GM21717 (cell line): ENCODE results near the gene SH2D3C.
"Not testable (repeated sequence)": the region's sequence is repeated elsewhere in the genome, so short reads cannot be mapped to it uniquely, and the experiment has no call there.

Experiments
- ATAC-seq: cut with Tn5 transposase; IDR thresholded peaks from one replicate; pipeline ENCODE4 v1.9.1; 2021; ENCODE audit warnings: mild to moderate bottlenecking, moderate library complexity; ENCODE audit not compliant: unreplicated experiment

SH2D3C gene

DNA sequence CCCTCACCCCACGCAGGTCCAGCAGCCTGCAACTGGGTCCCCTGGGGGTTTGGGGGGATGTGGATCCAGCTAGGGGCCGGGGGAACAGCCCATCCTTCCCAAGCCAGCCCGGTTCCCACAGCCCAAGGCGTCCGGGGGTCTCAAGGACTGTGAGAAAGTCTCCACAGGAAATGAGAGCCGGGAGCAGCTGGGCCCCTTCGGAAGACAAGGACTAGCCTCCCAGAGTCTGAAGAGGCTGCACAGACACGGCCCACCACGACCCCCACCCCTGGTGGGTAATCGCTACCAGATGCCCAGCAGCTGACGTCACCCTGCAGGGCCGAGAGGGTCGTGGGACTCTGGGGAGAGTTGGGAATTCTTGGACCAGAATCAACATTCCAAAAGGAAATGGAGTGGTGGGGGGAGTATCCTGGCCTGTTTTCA, 10.5 kb downstream of the SH2D3C start:
- ATAC-seq = no peak

DNA sequence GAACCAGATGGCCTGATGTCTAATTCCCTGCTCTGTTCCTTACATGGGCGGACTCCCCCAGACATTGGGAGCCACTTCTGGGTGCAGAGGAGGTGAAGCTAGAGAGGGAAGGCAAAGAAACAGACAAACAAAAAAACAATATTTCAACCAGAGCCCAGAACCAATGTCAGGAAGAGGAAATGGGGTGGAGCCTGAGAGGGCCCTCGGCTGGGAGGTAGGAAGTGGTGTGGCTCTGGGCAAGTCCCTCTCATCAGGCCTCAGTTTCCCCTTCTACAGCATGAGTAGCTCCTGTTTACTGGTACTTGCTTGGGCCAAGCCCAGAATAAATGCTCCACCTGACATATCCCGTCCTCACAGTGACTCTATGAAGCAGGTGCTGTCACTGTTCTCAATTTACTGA, 11.1 kb downstream of the SH2D3C start:
- no peak for ATAC-seq

DNA sequence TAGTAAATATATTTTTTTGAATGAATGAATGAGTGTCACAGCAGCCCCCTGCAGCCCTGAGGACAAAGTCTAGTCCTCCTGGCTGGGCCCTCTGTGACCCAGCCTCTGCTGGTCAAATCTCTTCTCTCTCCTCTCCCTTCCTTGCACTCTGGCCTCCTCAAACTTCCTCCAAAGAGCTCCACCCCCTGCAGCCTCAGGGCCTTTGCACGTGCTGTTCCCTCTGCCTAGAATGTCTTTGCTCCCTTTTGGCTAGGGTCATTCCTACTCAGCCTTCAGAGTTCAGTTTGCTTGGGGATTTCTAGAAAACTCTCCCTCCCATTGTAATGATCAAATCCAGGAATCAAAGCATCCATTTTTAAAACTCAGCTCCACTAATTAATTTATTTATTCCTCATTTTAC, 13.0 kb downstream of the SH2D3C start:
- no peak for ATAC-seq

DNA sequence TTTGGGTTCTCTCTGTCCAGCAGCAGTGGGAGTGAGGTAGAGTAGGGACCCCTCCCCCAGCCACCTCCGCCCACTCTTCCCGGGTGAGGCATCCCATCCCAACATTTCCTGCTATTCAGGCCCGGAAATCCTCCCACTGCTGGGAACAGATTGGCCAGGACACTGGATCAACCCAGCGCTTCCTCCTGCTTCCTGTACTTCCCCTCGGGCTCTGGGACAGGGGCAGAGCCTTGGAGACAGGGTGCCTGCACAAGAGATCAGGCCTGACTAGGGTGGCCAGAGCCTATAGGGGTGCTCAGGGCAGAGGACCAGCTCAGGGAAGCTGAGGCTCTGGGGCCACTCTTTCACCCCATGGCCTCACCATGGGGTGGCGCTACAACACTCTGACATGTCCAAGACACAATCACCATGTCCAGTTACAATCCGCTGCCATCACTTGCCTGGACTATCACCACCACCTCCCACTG, 14.5 kb downstream of the SH2D3C start:
- ATAC-seq = no peak

DNA sequence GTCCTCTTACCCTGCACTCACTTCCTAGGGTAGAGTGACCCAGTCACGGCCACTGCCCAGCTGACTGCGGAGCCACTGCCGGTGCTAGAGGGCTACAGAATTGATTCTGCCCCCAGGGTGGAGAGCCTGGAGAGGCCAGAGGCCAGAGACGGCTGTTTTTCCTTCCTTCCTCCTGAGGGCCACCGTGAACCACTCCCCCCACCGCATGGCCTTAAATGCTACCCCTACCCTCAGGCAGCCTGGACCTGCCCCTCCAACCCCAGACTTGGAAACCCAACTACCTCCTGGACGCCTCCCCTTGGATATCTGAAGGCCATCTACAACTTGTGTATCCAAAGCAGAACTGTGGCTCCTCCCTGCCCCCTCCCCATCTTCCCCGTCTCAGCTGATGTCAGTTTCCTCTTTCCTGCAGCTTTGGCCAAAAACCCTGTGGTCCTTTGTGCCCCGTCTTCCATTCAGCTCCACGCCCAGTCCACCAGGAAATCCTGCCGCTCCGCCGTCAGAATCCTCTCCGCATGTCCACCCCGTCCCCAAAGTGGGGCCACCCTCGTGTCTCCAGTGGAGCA, 16.3 kb downstream of the SH2D3C start:
- ATAC-seq = no peak

DNA sequence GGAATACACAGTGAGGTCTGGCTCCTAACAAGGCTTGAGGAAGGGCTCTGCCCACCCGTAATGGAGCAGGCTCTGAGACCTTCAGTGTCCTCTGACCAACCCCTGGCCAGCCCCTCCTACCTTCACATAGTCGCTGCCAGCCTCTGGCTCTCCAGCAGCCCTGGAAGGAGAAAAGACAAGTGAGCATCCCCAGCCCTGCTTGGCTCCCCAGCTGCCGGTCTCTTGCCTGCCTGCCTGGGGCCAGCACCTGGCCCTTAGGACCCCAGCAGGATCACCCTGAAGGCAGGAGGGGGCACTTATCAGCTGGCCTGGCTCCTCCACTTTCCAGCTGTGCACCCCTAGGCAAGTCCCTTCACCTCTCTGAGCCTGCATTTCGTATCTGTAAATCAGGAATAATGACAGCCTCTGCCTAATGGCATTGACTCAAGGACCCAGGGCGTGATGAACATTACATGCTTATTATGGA, 16.9 kb downstream of the SH2D3C start:
- ATAC-seq = no peak

DNA sequence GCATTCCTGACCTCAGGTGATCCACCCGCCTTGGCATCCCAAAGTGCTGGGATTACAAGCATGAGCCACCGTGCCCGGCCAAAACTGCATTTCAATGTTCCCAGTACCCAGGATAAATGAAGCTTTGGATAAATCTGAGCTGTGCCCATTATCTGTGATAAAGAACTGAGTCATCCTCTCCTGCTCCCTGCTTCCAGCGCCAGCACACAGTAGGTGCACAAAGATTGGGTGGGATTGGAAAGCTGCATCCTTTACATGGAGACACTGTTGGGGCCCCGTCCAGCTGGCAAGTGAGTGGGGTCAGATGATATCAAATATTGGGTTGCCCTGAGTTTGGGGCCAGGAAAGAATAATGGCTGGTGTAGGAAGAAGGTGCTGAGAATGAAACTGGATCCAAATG, 17.4 kb downstream of the SH2D3C start:
- no peak for ATAC-seq

DNA sequence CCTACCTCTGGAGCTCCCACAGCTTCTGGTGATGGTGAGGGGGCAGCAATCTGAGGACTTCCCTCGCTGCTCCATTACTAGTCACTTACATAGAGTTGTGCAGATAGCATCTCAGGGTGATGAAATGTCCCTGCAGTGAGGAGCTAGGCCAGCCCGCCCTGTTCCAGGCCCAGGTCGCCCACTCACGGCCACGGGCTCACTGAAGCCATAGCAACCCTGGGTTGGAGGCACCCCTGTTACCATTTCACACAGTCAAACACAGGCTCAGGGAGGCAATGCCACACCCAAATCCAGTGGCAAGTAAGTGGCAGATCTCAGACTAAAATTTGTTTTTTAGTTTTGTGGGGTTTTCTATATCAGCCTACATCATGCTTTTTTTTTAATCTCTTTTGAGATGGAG, 19.6 kb downstream of the SH2D3C start:
- no peak for ATAC-seq

DNA sequence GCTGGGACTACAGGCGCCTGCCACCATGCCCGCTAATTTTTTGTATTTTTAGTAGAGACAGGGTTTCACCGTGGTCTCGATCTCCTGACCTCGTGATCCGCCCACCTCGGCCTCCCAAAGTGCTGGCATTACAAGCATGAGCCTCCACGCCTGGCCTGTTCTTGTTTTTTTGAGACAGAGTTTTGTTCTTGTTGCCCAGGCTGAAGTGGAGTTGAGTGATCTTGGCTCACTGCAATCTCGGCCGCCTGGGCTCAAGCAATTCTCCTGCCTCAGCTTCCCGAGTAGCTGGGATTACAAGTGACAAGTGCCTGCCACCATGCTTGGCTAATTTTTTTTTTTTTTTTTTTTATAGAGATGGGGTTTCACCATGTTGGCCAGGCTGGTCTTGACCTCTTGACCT, 21.7 kb downstream of the SH2D3C start:
- not testable (repeated sequence) for ATAC-seq

DNA sequence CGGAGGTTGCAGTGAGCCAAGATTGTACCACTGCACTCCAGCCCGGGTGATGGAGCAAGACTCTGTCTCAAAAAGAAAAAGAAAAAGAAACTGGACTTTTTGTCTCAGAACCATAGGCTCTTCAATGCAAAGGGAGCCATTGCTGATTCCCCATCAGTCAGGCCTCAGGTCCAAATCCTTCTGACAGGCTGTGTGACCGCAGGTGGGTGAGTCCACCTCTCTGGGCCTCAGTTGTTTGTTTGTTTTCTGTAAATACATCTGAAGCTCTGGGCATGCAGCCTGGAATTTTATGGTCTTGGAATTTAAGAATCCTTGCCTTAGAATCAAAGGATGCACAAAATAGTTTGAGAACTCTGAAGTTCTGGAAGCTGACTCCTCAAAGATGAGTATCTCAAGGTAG, 22.2 kb downstream of the SH2D3C start:
- no peak for ATAC-seq

DNA sequence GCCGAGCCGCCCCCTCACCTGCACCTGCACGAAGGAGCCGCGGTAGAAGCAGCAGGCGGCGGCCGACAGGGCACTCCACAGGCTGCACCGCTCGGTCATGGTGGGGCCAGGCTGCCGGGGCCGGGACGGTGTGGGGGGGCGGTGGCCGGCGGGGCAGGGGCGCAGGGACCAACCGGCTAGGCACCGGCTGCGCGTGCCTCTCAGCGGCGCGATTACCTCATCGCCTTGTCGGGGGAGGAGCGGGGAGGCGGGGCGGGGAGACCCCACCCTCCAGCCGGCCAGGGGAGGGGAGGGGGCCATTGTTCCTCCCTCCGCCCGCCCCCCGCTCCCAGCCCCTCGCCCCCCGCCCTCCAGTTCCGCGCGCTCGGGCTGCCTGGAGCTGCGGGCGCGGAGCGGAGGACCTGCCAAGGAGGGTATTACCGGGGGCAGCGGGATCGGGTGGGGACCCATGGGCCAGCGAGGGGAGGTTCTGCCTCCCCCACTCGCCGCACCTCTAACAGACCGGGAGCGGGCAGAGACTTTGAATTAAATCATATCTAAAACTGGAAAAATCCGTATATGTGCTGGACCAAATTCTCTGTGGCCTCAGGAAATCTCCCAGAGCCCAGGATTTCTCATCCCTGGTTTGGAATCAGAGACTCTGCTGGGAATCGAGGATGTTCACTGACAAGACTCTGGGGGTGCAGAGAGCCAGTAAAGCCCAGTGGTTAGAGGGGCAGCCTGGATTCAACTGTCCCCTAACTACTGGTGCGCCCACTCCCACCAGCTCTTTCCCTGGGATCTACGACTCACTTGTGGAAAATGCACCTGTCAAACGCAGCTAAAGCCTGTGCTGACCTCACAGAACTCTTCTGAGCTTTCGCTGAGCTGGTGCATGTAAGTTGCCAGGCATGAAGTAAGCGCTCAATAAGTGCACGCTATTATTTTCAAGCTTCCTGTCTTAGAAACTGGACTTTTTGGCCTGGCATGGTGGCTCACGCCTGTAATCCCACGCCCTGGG, 23.1 kb downstream of the SH2D3C start:
- no peak for ATAC-seq

DNA sequence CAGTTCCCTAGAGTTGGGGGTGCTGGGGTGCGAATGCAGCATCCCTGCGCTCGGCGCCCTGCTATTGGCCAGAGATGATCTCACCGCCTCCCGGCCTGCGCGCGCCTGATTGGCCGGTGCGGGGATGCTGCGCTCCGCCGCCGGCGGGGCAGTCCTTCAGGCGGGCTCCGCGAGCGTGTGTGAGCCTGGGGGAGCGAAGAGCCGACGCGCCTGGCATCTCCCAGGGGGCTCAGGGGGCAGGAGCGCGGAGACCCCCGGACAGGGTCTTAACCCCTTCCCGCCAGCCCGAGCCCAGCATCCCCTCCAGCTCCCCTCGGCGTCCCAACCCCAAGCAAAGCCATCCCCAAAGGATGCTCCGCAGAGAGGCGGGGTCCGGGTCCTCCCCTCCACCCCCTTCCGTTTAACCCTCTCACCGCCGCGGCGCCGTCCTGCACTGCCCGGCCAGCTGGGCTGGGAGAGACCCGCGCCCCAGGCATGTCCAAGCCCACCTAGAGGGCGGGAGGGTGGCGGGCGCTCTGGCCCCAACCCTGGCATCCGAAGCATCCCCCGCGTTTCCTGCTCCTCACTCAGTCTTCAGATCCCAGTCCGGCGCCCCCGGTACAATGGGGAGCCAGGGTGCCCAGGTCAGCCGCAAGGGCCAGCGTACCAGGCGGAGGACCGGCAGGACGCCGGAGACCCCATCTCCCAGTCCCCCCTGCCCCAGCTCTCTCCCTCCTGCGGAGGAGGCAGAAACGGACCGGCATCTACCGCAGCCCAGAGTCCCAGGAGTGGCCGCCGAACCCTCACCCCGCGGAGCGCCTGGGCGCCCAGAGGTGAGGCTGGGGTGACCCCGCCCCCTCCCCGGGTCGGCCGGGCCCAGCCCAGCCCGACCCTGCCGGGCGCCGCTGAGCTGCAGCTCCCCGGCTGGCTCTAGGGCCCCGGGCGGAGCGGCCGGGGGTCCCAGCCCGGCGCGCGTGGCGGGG, 24.1 kb downstream of the SH2D3C start:
- no peak for ATAC-seq

DNA sequence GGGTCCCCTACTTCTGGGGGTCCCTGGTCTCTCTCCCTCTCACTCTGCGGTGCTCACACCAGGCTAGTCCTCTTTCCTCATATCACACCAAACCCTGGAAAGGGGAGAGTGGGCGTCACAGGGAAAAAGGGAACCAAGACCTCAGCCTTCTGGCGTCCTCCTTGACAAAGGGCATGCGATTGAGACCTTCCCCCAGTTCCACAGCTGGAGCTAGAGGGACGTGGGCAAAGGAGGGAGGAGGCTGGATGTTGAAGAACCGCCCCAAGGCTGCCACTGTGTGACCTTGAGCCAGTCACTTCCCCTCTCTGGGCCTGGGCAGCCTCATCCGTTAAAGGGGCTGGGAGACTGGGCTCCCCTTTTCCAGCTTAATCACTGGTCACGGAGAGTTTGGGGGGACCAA, 24.8 kb downstream of the SH2D3C start:
- no peak for ATAC-seq

DNA sequence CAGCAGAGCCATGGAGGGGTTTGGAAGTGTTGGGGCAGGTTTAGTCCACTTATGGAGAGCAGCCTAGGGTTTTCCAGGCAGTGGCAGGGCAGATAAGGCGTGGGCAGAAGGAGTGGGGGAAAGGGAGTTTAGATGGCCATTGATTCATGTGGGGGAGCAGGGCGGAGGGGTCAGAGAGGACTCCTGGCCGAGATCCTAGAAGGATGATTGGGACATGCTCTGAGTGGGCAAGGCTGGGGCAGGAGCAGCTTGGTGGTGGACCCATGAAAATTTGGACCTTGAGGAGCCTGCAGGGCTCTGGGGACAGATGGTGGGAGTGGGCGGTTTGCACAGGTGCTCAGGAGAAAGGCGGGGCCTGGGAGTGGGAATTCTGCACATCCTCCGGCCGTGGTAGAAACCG, 25.3 kb downstream of the SH2D3C start:
- ATAC-seq = no peak

DNA sequence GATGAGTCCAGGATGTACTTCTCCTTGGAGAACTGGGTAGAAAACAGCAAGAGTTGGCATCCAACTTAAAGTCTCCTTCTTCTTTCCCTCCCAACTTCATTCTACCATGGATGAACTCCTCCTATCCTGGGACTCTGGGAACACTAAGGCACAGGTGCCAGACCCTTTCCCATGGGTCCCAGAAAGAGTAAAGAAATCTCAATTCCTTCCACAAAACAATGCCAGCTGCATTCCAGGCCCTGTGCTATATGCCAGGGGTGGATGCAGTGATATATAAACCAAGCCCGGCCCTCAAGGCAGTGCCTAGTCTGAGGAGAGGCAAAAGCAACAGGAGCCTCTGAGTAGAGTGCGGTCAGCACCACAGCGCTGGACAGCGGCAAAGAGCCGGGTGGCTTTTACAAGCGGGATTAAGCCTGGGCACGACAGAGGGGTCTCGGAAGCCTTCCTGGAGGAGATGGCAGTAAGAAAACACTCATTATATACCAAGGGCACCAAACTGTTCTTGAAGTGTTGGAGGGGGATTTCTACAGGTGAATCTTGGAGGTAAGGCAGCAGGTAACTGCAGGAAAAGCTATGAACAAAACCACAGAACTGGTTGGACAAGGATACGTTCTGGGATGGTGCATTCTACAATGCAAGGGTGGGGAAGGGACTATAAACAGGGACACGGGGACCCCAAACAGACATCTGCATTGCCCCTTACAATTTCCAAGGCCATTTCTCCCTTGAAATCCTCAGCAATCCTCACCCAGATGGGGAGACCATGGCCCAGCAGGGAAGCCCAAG, 27.0 kb downstream of the SH2D3C start:
- ATAC-seq = no peak

DNA sequence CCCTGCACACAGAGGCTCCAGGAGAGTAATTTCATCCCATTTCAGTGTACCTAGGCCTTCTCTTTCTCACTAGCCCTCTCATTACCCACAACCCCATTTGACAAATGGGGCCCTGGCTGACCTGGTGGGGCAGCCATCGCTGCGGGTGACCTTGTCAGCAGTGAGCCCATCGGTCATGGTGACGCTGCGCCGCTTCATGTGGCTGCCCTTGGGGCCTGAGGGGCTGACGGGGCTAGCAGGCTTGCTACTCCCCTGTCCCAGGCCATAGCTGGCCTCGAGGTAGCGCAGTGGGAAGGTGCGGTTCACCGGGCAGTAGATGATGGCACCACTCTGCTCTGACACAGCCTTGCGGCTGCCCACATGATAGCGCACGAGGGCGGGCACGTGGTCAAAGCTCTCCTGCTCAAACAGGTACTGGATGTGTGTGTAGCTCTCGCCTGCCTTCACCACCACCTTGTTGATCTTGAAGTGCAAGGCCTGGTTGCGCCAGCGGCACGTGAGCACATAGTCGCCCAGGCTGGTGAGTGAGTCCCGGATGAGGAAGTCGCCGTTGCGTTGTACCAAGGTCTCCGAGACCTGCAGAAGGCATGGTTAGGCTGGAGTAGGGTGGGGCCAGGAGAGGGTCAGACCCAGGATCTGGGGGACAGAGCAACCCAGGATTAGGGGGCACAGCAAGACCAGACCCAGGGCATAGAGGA, 29.2 kb downstream of the SH2D3C start:
- ATAC-seq = no peak

DNA sequence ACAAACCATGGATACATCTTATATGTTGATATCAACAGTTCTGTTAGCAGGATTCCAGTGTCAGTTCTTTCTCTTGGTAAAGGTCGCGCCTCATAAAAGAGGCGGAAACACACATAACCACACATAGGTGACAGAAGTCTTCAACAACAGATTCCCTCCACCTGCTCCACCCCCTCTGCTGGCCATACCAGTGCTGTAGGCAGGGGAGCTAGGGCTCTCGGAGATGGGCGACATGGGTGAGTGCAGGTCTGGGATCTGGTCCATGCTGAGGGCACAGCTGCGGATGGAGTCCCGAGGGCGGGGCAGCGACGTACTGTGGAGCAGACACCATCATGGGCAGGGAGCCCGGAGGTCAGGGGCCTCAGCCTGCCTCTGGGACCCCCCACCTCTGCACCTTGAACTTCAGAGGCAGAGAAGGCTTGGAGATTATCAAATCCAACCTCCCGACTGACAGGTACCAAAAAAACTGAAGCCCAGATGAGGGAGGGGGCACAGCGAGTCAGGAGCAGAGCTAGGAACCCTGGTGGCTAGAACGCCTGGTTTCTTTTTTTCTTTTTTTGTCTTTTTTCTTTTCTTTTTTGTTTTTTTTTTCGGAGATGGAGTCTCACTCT, 31.4 kb downstream of the SH2D3C start:
- ATAC-seq = no peak

DNA sequence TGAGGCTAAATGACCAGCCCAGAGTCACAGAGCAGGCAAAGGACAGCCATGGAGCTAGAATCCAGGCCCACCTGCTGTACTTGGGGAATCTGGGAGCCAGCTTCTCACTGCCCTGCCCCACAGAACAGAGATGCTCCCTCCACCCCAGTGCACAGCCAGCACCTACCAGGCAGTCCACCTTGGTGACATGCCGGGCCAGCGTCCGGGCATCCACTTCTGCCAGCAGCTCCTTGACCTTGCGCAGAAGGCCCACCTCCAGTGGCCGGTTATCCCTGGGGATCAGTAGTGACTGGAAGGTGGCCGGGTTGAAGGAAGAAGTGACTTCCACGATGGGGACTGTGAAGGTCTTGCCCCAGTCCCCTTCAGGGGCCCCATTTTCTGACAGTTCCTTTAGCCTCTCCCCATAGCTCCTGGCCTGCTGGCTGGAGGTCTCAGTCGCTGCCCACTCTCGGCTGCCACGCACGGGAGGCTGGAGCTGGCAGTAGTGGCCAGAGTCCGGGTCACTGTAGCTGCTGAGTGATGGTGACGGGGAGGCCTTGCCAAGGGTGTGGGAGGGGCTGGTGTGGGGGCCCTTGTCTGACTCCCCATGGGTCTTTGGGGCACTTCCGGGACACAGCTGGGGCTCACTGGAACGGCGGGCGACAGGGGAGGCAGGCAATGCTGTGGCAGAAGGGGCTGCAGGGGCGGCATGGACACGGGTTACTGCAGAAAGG, 33.9 kb downstream of the SH2D3C start:
- no peak for ATAC-seq
